SJCRH30 (cell line): ENCODE results near the gene RGS1. TPM values are rescaled to one million over a fixed set of nuclear protein-coding genes. Genes with fewer than 3 reads are reported as not detected.

ENCODE experiments used
- DNase-seq, 2 experiments: peaks; one replicate each; pipeline ENCODE4 v3.0.0-alpha.2; 2015 to 2020
- H3K27ac ChIP-seq: fragments of 250-450 bp; sonication (Bioruptor Pico); 2 replicates; pipeline ENCODE4 v1.5.1; 2020; ENCODE audit warnings: mild to moderate bottlenecking, moderate library complexity
- H3K27me3 ChIP-seq: fragments of 250-450 bp; sonication (Bioruptor Pico); 2 replicates; pipeline ENCODE4 v1.5.1; 2020; ENCODE audit warnings: mild to moderate bottlenecking, moderate library complexity
- H3K36me3 ChIP-seq: fragments of 250-450 bp; sonication (Bioruptor Pico); 2 replicates; pipeline ENCODE4 v1.5.1; 2020; ENCODE audit warnings: mild to moderate bottlenecking, moderate library complexity
- H3K4me1 ChIP-seq: fragments of 250-450 bp; sonication (Bioruptor Pico); 2 replicates; pipeline ENCODE4 v1.5.1; 2020; ENCODE audit warnings: mild to moderate bottlenecking, moderate library complexity
- H3K4me3 ChIP-seq: fragments of 250-450 bp; sonication (Bioruptor Pico); 2 replicates; pipeline ENCODE4 v1.5.1; 2020; ENCODE audit warnings: mild to moderate bottlenecking, moderate library complexity
- H3K9me3 ChIP-seq: fragments of 250-450 bp; sonication (Bioruptor Pico); replicated peaks from 2 replicates; pipeline ENCODE4 v1.5.1; 2020; ENCODE audit warnings: mild to moderate bottlenecking, moderate library complexity
- total RNA-seq: library from RNA; depleted of rRNA; stranded (reverse); fragments of >200 nt; shearing (Covaris generic); gene quantifications from 2 replicates; pipeline ENCODE4 v1.2.3, GENCODE V29; 2014

The RGS1 gene
- total RNA-seq, 1 experiment from 2014 or later = not detected

- no peak for DNase-seq
- Histone ChIP-seq H3K27ac (no peak overlapping the region), H3K4me1 (no peaks in the 10 kb centered on the region), H3K27me3 (no peaks in the 10 kb centered on the region), H3K4me3 (no peak overlapping the region), H3K9me3 (no peaks in the 10 kb centered on the region), H3K36me3 (no peaks in the 10 kb centered on the region)
Measured at GRCh38 chr1:192565946-192566345, 9.6 kb upstream of the RGS1 start.

DNA sequence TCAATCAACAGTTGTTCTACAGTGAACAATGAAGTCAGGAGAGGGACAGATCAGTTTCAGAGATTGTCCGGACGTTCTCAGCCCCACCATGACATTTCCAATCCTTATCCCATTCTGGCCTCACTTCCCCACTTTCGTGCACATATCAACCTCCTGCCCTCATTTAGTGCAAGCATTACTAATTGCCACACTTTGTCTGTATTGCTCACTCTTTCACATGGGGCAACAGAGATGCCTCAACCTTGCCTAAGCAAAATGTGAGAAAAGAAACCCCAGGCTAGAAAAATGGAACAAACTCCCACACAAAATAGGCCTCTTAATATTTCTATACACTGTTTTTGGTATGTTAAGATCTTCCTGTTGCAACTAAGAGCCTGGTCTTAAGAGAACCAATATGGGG is 8.9 kb upstream of the RGS1 start:
- no peak overlapping the region for H3K27ac ChIP-seq
- H3K4me3 ChIP-seq = no peak overlapping the region
- H3K36me3 ChIP-seq = no peaks in the 10 kb centered on the region
- DNase-seq = no peak
- no peaks in the 10 kb centered on the region for H3K27me3 ChIP-seq
- H3K9me3 ChIP-seq = no peaks in the 10 kb centered on the region
- no peaks in the 10 kb centered on the region for H3K4me1 ChIP-seq

DNA sequence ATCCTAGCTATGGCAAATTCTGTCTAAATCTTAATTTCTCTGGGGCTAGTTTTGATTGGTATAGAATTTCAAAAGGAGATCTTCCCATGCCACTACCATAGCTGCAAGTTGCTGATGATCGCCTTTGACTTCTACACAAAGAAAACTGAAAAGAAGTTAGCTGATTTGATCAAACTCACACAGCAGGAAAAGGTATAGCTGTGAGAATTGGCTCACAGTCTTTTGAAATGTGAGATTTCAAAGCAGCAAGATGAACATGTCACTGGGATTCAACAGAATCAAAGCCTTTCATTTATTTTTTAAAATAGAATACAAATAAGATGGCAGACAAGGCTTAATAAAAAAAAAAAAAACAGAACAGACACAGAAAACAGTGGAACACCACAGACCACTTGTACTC is 7.5 kb upstream of the RGS1 start:
- DNase-seq = no peak
- no peaks in the 10 kb centered on the region for H3K9me3 ChIP-seq
- H3K4me3 ChIP-seq = no peak overlapping the region
- H3K27me3 ChIP-seq = no peaks in the 10 kb centered on the region
- no peak overlapping the region for H3K27ac ChIP-seq
- H3K4me1 ChIP-seq = no peaks in the 10 kb centered on the region
- H3K36me3 ChIP-seq = no peaks in the 10 kb centered on the region

- Histone ChIP-seq H3K27me3 (no peaks in the 10 kb centered on the region), H3K4me1 (peaks cover 4% of the 10 kb centered on the region; the same call in 1 of the 2 replicates), H3K36me3 (no peaks in the 10 kb centered on the region), H3K4me3 (no peak overlapping the region), H3K27ac (no peak overlapping the region), H3K9me3 (no peaks in the 10 kb centered on the region)
- no peak for DNase-seq
Measured at GRCh38 chr1:192571668-192572067, 3.9 kb upstream of the RGS1 start.

DNA sequence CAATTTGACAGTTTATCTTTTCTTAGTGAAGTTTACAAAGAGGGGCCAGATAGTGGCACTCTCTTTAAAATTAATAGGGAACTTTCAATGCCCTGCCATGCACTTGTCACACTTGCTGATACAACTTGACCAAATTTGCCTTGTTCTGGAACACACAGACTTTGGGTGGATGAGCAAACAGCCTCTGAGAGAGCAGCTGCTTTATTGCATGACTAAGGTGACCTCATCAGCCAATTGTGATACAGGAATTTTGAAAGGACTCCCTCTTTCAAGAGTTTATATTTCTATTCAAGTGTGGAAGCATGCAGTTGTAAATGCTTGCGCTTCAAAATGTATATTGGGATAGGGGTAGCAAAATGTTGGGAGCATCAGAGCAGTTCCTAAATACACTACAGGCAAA is 2.1 kb upstream of the RGS1 start:
- Histone ChIP-seq H3K9me3 (no peaks in the 10 kb centered on the region), H3K4me1 (peaks cover 4% of the 10 kb centered on the region; the same call in 1 of the 2 replicates), H3K36me3 (no peaks in the 10 kb centered on the region), H3K27ac (no peak overlapping the region), H3K4me3 (no peak overlapping the region), H3K27me3 (no peaks in the 10 kb centered on the region)
- DNase-seq = peak; percentile 4 to 30

GRCh38 chr1:192574073-192574472 is 1.5 kb upstream of the RGS1 start:
- DNase-seq = no peak
- H3K4me1 ChIP-seq = peaks cover 4% of the 10 kb centered on the region; the same call in 1 of the 2 replicates
- no peaks in the 10 kb centered on the region for H3K27me3 ChIP-seq
- no peaks in the 10 kb centered on the region for H3K36me3 ChIP-seq
- no peaks in the 10 kb centered on the region for H3K9me3 ChIP-seq
- no peak overlapping the region for H3K4me3 ChIP-seq
- H3K27ac ChIP-seq = no peak overlapping the region

- no peak overlapping the region for H3K27ac ChIP-seq
- no peak for DNase-seq
- peaks cover 4% of the 10 kb centered on the region; the same call in 1 of the 2 replicates for H3K4me1 ChIP-seq
- H3K4me3 ChIP-seq = no peak overlapping the region
- H3K9me3 ChIP-seq = no peaks in the 10 kb centered on the region
- H3K36me3 ChIP-seq = no peaks in the 10 kb centered on the region
- H3K27me3 ChIP-seq = no peaks in the 10 kb centered on the region
Measured at GRCh38 chr1:192576190-192577144, 894 bp downstream of the RGS1 start.

- Histone ChIP-seq H3K27ac (no peak overlapping the region), H3K36me3 (no peaks in the 10 kb centered on the region), H3K27me3 (no peaks in the 10 kb centered on the region), H3K9me3 (no peaks in the 10 kb centered on the region), H3K4me1 (peaks cover 4% of the 10 kb centered on the region; the same call in 1 of the 2 replicates), H3K4me3 (no peak overlapping the region)
- DNase-seq = no peak
Measured at GRCh38 chr1:192577145-192578140, 1.9 kb downstream of the RGS1 start.

DNA sequence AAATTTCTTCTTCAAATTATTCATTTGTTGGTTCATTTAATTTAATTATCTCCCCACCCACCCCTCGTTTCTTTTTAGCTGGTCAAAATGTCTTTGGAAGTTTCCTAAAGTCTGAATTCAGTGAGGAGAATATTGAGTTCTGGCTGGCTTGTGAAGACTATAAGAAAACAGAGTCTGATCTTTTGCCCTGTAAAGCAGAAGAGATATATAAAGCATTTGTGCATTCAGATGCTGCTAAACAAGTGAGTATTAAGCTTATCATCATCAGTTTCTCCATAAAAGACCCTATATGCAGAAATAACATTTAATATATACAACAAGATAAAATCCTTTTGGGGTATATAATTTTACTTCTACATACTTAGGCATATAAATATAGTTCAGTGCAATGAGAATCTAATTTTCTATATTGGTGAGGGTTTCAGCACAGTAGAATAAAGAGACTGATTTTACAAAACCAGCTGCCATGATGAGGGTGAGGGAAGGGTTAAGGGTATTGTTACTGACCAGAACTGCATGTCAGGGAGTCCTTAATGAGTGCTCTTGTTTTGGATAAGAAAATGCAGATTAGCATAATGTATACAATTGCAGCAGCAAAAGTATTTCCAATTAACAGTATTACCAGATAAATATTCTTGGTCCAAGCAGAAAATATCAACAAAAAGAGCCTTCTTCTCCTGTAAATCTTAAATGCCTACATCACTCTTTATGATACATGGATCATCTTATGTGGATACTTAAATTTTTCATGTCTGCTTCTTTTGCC is 2.8 kb downstream of the RGS1 start:
- Histone ChIP-seq H3K4me3 (no peak overlapping the region), H3K27me3 (no peaks in the 10 kb centered on the region), H3K27ac (no peak overlapping the region), H3K36me3 (no peaks in the 10 kb centered on the region), H3K4me1 (peaks cover 4% of the 10 kb centered on the region; the same call in 1 of the 2 replicates), H3K9me3 (no peaks in the 10 kb centered on the region)
- no peak for DNase-seq

- Histone ChIP-seq H3K27me3 (no peaks in the 10 kb centered on the region), H3K4me3 (no peak overlapping the region), H3K36me3 (no peaks in the 10 kb centered on the region), H3K9me3 (no peaks in the 10 kb centered on the region), H3K27ac (no peak overlapping the region), H3K4me1 (no peaks in the 10 kb centered on the region; the same call in 1 of the 2 replicates)
- no peak for DNase-seq
Measured at GRCh38 chr1:192579010-192579738, 3.6 kb downstream of the RGS1 start.

GRCh38 chr1:192580351-192580962 is 4.9 kb downstream of the RGS1 start:
- H3K4me1 ChIP-seq = no peaks in the 10 kb centered on the region
- no peaks in the 10 kb centered on the region for H3K9me3 ChIP-seq
- peak in 1 of 2 experiments; percentile 29 for DNase-seq
- no peaks in the 10 kb centered on the region for H3K36me3 ChIP-seq
- no peak overlapping the region for H3K4me3 ChIP-seq
- no peaks in the 10 kb centered on the region for H3K27me3 ChIP-seq
- no peak overlapping the region for H3K27ac ChIP-seq

DNA sequence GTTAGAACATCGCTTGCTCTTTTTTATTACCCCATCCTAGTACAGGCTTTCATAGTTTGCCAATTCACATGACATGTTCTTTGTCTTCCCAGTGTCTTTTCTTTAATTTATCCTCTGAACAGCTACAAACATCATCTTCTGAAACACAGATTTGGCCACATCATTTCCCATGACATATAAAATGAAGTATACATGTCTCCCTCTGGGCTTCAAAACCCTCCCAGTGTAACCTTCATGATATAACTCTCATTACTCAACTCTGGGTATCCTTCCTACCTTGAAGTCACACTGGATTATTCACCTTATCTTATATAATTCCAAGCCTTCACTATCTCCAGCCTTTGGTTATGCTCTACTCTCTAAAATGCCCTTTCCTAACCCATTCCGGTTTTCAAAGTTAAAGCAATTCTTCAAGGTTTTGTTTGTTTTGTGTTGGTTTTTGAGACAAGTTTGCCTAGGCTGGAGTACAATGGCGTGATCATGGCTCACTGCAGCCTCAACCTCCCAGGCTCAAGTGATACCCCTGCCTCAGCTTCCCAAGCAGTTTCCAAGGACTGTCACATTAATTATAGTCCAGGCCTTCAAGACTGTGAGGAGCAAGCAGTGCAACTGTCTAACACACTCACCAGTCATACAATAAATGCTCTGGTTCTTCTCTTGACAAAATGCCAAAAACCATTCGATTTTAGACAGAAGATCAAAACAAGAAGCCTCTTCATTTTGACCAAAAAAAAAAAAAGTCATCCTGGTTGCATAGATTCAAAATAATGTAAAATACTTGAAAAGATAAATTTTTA is 5.8 kb downstream of the RGS1 start:
- H3K27me3 ChIP-seq = no peaks in the 10 kb centered on the region
- H3K4me3 ChIP-seq = no peak overlapping the region
- H3K4me1 ChIP-seq = no peaks in the 10 kb centered on the region
- DNase-seq = no peak
- no peaks in the 10 kb centered on the region for H3K36me3 ChIP-seq
- no peak overlapping the region for H3K27ac ChIP-seq
- no peaks in the 10 kb centered on the region for H3K9me3 ChIP-seq

- Histone ChIP-seq H3K27me3 (no peaks in the 10 kb centered on the region), H3K36me3 (no peaks in the 10 kb centered on the region), H3K4me3 (no peak overlapping the region), H3K9me3 (no peaks in the 10 kb centered on the region), H3K27ac (no peak overlapping the region), H3K4me1 (no peaks in the 10 kb centered on the region)
- no peak for DNase-seq
Measured at GRCh38 chr1:192584866-192585265, 9.3 kb downstream of the RGS1 start.
